GM19238 (cell line): ENCODE measurements around the gene TPSAB1.

ENCODE experiments used
- DNase-seq: peaks from one replicate; pipeline ENCODE4 v3.0.0; 2011; ENCODE audit warnings: low spot score; ENCODE audit not compliant: insufficient read length

Gene TPSAB1

DNA sequence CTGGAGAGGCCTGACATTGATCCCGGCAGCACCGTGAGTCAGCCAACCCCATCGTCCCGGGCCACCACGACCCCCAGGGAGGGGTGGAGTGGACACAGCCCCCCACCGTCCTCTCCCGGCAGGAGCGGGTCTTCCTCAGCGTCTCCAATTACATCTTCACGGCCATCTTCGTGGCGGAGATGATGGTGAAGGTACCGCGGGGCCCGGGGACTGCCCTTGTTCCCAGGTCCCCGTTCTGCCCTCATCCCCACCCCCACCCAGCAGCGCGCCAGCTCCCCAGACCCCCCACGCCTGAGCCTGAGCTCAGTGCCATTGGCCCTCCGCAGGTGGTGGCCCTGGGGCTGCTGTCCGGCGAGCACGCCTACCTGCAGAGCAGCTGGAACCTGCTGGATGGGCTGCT lies 30.0 kb upstream of the TPSAB1 start:
- DNase-seq: no peak

DNA sequence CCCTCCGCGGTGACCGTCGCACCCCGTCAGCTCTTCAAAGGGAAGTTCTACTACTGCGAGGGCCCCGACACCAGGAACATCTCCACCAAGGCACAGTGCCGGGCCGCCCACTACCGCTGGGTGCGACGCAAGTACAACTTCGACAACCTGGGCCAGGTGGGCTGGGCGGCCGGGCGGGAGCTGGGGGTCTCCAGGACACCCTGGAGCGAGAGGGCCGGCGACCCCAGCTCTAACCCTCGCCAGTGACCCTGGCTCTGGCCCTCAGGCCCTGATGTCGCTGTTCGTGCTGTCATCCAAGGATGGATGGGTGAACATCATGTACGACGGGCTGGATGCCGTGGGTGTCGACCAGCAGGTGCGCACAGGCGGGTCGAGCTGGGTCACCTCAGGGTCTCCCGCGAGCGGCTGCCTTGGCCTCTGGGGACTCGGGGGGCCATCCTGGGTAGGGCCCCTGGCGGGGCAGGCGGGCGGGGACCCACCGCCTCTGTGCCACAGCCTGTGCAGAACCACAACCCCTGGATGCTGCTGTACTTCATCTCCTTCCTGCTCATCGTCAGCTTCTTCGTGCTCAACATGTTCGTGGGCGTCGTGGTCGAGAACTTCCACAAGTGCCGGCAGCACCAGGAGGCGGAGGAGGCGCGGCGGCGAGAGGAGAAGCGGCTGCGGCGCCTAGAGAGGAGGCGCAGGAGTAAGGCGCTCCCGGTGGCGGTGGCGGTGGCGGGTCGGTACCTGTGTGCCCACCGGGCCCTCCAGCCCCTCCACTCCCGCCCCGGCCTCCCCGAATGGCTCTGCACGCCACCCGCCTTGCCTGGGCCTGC lies 28.8 kb upstream of the TPSAB1 start:
- no peak for DNase-seq

DNA sequence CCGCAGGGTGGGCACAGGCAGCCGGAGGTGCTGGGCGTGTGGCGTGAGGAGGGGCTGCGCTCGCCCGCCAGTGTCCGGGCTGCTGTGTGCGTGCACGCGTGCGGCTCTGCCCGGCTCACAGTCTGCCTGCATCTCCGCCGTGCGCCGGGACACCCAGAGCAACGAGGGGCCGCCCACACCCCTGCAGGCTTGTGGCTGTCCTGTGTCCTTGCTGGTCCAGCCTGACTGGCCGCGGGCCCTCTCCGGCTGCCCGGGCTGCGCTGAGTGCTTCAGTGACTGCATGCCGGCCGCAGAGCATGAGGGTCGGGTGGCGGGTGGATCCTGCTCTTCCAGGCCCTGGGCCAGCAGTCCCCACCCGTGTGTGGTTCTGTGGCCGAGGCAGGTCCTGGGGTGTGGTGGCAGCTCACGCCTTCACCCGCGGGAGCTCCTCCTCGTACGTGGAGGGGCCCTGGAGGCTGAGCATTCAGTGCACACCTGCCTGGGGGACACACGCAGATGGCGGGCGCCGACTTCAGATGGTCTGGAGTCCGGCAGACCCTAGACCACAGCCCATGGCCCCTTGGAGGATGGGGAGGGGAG lies 27.8 kb upstream of the TPSAB1 start:
- no peak for DNase-seq

GRCh38 chr16:1213231-1213630 lies 27.3 kb upstream of the TPSAB1 start:
- DNase-seq: no peak

DNA sequence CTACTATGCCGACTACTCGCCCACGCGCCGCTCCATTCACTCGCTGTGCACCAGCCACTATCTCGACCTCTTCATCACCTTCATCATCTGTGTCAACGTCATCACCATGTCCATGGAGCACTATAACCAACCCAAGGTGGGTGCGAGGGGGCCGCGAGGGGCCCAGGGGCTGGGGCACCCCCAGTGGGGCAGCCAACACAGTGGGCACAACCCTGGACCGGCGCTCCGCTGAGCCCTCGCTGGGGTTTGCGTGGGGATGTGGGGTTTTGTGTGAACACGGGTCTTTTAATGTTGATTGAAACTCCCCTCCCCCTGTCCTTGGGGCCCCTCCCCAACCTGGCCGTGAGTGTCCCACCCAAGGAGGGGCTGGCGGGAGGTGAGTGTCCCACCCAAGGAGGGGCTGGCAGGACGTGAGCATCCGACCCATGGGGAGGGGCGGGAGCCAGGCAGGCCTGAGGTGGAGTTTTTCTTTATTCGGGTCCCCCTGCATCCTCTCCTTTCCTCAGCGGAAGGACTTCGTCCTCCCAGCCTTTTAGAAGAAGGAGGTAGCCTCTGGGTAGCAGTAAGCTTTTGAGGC lies 26.6 kb upstream of the TPSAB1 start:
- no peak for DNase-seq

GRCh38 chr16:1214719-1215118 lies 25.8 kb upstream of the TPSAB1 start:
- DNase-seq: no peak

GRCh38 chr16:1215574-1216295 lies 24.8 kb upstream of the TPSAB1 start:
- no peak for DNase-seq

DNA sequence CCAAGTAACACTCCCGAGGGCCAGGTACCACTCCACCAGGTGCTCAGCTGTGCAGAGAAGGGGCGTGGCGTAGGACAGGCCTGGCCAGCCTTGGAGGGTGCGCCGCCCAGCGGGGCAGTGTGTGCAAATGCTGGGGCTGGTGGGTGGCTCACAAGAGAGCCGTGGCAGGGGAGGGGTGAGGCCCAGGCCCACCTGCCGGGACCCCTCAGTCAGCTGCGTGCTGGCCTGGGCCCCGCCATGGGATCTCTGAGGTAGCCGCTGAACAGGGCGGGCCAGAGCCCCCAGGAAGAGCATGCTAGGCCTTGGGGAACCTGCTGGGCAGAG lies 24.2 kb upstream of the TPSAB1 start:
- no peak for DNase-seq

DNA sequence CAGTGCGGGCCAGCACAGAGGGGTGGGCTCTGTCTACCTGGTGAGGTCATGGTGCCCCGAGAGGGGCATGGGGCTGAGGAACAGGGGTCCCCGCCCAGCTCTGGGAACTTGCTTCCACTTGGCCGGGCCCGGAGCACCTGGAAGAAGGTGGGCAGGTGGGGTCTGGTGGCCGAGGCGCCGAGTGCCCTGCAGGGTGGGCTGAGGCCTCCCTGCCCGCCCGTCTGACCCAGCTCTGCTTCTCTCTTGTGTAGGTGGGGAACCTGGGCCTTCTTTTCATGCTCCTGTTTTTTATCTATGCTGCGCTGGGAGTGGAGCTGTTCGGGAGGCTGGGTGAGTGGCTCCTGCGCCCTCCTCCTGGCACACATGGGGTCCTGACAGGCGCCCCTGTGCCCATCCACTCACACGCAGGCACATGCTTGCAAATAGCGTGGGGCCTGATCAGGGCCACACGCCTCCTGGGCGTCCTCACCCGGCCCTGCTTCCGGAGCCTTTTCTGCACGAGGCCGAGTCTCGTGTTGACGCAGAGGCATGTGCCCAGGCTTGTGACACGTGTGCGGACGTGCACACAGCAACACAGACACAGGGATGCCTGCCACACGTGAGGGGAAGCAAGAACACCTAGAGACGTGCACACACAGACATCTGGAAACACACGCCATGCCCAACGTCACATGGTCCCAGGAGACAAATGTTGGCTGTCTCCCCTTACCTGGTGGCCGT lies 23.7 kb upstream of the TPSAB1 start:
- DNase-seq: no peak

- no peak for DNase-seq
These were observed 23.0 kb upstream of the TPSAB1 start for GRCh38 chr16:1217526-1217925.

GRCh38 chr16:1218061-1218929 lies 22.2 kb upstream of the TPSAB1 start:
- DNase-seq: no peak

DNA sequence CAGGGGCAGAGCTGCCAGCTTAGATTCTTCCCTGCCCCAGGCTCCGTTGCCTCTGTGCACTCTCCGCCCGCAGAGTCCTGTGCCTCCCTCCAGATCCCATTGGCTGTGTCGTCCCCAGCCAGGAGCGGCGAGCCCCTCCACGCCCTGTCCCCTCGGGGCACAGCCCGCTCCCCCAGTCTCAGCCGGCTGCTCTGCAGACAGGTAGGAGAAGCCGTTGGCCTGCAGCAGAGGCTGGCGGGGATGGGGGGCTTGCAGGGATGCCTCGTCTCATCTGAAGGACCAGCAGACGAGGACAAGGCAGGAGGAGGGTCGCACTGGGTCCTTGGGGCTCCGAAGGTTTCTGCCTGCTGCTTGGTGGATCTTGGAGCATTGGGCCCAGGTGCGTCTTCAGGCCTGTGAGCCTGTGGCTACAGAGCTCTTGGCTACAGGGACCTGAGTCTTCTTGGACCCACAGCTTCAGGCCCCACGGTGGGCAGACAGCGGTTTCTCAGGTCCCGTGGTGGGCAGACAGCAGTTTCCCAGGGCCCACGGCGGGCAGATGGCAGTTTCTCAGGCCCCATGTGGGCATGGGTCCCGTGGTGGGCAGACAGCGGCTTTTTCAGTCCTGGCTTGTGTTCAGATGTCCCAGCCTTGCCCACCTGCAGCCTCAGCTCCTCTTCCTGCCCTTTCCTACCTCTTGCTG lies 21.4 kb upstream of the TPSAB1 start:
- DNase-seq: no peak

GRCh38 chr16:1220098-1220728 lies 20.3 kb upstream of the TPSAB1 start:
- DNase-seq: no peak

DNA sequence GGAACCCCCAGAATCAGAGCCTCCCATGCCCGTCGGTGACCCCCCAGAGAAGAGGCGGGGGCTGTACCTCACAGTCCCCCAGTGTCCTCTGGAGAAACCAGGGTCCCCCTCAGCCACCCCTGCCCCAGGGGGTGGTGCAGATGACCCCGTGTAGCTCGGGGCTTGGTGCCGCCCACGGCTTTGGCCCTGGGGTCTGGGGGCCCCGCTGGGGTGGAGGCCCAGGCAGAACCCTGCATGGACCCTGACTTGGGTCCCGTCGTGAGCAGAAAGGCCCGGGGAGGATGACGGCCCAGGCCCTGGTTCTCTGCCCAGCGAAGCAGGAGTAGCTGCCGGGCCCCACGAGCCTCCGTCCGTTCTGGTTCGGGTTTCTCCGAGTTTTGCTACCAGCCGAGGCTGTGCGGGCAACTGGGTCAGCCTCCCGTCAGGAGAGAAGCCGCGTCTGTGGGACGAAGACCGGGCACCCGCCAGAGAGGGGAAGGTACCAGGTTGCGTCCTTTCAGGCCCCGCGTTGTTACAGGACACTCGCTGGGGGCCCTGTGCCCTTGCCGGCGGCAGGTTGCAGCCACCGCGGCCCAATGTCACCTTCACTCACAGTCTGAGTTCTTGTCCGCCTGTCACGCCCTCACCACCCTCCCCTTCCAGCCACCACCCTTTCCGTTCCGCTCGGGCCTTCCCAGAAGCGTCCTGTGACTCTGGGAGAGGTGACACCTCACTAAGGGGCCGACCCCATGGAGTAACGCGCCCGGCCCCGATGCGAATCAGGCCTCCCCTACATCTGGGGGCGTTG lies 19.5 kb upstream of the TPSAB1 start:
- DNase-seq: no peak

GRCh38 chr16:1221628-1222552 lies 18.6 kb upstream of the TPSAB1 start:
- no peak for DNase-seq

GRCh38 chr16:1222553-1223354 lies 17.8 kb upstream of the TPSAB1 start:
- DNase-seq: no peak
